GM18511 (cell line): ENCODE measurements around the gene AP1M1.

ENCODE experiments used
- ATAC-seq: cut with Tn5 transposase; IDR thresholded peaks from one replicate; pipeline ENCODE4 v1.9.1; 2021; ENCODE audit warnings: mild to moderate bottlenecking, moderate library complexity; ENCODE audit not compliant: unreplicated experiment

The AP1M1 gene

DNA sequence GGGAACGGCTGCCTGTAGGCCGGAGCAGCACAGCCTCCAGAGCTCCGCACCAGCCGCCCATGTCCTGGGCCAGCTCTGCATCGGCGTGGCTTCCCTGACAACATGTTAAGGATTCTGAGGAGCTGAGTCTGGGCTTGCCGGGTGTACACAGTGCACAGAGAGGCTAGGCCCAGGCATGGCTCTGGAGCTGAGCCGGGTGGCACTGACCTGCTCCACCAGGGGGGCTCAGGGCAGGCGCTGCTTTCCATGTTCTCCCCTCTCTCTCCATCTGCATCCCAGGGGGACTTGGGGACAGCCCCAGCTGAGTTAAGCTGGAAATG lies 31.6 kb downstream of the AP1M1 start:
- ATAC-seq = no peak

DNA sequence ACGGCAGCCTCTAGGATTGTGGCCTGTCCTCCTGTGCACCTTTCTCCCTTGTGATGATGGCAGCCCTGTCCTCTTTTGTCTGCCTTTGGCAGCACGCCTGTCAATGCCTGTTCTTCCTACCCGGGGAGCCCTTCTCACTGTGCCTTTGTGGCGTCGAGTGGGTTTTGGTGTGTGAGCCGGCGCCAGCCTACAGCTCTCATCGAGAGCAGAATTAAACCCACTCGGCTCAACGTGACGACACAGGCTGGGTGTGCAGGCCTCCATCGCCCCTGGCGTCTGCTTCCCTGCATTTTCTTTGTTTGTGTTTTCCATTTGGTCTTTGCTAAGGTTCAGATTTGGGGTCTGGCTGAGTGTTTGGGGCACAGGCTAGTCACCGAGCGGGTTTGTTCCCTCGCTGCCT lies 34.4 kb downstream of the AP1M1 start:
- no peak for ATAC-seq

DNA sequence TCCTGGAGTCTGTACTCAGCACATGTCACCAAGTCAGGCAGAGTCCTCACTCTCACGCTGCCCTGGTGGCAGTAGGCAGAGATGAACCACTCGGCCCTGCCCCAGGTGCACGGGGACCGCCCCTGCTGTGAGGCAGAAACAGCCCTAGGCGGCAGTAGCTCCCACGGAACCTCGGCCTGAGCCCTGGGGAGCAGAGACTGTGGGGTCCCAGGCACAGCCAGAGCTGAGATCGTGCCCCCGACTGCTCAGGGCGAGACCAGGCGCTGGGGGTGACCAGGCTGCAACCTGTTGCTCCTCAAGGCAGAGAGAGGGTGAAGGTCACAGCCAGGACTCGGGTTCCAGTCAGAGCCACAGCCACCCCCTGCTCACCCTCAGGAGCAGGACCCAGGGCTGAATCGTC lies 34.9 kb downstream of the AP1M1 start:
- ATAC-seq = no peak

DNA sequence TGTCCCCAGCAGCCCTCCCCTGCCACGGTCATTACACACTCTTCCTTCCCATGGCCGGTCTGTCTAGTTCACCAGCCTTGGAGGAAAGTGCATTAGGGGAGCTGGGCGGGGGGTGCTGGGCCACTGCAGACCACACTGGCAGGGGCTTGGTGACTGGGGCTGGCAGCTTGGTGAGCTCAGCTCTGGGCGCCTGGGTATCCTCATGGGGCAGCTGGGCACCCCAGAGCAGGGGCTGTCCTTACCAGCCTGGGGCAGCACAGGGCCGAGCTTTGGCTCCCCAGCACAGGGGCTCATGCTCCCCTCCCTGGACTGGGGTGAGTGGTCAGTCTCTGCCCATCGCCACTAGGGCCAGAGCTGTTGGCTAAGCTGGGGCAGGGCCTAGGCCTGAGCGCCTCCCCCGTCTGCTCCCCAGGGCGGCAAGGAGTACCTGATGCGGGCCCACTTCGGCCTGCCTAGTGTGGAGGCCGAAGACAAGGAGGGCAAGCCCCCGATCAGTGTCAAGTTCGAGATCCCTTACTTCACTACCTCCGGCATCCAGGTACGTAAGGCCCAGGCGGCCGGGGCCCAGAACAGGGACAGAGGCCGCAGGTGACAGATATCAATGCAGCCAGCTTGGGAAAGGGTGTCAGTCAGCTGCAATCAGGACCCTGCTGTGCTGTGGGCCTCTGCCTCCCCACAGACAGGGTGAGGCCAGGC lies 35.5 kb downstream of the AP1M1 start:
- ATAC-seq = no peak

DNA sequence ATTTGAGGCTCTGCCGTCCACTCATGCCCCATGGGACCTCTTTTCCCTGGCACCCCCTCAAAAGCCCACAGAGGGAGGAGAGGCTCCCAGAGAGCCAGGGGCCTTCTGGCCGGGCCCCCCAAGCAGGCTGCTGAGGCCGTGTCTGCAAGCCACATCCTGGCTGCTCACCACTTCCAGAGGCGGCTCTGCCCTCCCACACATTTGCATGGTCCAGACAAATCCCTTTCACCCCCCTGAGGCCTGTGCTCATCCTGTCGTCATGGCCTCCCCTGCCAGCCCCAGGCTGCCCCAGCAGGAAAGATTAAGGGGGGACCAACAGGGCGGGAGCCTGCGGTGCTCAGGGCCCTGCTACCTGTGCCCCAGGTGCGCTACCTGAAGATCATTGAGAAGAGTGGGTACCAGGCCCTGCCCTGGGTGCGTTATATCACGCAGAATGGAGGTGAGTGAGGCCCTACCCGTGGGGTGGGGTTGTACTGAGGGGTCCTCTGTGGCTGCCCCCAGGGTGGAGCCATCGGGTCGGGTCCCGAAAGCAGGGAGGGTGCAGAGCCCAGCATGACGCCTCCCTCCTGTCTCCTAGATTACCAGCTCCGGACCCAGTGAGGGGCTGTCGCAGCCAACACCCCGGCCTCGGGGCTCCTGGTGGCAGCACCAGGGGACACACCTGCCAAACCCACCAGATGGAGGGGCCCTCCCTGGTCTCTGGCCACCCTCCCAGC lies 36.3 kb downstream of the AP1M1 start:
- no peak for ATAC-seq

DNA sequence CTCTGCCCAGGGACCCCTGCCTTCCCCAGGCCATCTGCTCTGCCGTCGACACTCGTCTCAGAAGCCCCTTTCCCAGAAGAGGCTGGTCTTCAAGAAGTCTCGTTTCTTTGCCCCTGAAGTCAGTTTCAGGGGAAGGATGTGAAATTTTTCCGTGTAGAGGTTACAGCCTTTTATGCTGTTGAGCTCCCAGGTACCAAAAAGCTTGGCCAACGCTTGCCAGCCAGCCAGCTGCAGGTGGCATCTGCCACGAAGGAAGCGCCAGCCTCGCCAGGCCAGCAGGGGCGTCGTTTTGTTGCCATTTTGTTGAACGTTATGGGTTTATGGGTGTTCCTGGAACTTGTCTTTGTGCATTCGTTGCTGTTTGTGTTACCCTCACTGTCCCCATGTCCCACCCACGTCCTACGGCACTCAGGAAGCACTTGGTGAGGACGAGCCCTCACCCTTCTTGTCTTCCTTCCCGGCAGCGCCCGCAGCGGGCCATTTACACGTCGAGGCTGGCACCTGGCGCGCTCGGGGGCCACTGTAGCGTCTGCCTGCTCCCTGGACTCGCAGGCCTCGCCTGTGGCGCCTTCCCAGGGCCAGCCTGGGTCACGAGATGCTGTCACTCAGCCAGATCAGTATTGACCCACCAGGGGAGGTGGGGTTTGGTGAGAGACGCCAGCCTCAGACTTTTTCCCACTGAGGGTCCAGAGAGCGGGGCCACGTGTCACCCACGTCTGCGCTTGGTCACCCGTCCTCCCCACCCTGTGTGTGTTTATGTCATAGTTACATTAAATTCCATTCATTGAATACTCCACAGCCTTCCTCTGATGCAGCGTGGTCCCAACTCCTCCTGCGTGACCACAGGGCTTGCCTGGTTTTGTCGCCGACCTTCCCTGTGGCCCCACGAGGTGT lies 37.1 kb downstream of the AP1M1 start:
- no peak for ATAC-seq

DNA sequence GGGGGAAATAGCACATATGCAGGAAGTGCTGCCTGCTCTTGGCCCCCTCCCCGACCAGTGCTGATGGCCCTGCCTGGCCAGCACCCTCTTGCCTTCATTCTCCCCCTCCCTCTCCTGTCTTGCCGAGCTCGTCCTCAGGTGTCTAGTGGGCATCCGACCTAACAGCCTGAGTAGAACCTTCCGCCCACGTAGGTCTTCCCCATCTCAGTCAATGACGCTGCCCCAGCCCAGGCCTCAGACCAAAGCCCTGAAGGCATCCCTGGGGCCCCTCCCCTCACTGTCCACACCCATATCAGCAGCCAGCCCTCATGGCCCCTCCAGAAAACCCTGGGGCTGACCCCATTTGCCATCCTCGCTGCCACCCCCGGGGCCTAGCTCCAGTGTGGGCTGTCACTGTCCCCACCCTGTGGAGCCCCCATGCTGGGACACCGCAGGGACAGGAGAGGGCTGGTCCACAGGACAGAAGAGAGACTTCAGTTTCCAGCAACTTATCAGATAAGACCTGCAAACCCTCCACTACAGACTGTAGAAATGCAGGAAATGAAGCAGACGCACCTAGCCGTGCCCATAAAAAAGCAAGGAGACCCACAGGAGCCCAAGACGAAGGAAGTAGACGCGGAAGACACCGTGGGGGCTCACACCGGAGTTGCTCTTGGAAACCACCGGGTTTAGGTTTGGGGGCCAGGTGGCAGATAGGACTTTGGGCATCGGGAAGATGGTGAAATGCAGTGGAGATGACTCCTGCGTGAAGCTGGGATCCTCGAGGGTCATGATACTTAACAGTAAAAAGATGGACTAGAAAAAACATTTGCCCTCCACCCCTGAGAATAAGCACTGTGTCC lies 38.3 kb downstream of the AP1M1 start:
- ATAC-seq = no peak

DNA sequence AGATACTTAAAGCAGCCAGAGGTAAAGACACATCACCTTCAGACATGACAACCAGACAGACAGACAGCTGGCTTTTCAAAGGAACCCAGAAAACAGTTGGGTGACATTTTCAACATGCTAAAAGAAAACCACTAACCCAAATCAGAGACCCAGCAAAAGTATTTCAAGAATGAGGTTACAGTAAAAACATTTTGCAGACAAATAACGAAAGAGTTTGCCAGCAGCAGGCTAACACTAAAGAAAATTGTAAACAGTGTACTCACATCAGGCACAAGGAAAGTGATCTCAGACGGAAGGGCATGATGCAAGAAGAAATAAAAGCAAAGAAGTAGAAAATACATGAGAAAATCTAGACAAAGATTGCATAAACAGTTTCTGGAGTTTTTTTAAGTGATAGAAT lies 46.4 kb downstream of the AP1M1 start:
- ATAC-seq = no peak

DNA sequence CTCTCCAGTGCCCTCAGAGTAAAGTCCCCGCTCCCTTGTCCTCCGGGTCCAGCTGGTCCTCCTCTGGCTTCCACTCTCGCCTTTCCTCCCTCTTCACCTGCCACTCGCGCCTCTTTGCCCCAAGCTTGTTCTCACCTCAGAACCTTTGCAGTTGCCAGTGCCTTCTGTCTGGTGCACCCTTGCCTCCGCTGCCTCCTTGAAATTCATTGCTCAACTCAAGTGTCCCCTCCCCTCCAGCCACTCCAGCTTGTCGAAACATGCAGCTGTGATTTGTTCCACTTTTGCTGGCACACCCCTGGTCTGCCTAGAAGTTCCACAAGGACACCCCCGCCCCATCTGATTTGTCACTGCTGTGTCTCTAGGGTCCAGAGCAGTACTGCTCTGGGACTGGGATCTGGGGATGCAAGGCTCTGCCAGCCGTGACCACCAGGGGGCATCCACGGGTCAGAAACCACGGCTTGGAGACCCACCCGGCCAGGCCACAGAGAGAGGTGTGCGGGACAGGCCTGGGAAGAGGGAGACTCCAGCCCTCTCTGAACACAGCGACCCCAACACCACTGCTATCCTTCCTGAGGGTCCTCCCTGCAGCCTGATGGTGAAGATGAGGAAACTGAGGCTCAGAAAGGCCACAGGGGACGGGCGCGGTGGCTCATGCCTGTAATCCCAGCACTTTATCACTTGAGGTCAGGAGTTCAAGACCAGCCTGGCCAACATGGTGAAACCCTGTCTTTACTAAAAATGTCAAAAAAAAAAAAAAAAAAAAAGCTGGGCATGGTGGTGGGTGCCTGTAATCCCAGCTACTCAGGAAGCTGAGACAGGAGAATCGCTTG lies 49.9 kb downstream of the AP1M1 start:
- ATAC-seq = no peak

DNA sequence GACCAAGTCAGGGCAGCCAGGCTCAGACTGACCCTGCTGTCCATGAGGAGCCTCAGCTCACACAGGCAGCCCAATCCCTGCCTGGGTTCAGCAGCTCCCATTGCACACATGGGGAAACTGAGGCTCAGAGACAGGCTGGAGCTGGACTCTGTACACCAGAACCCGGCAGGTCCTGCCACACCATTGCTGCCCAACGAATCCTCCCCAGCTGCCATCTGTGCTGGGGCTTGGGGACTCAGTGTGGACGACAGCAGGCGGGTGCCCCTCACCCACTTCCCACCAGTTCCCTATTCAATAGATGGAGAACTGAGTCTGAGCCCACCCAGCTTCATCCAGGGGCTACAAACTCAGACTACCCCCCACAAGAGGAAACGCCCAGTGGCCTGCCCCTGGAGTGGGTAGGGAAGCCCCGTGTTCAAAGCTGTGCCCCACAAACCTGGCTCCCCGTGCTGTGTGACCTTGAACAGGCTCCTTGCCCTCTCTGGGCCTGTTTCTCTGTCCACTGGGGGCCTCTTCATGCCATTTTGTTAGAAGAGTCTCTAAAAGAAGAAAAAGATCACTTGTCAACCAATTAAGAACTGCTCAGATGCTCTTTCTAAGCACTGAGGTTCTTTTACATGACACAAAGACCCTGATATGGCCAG lies 50.8 kb downstream of the AP1M1 start:
- no peak for ATAC-seq

DNA sequence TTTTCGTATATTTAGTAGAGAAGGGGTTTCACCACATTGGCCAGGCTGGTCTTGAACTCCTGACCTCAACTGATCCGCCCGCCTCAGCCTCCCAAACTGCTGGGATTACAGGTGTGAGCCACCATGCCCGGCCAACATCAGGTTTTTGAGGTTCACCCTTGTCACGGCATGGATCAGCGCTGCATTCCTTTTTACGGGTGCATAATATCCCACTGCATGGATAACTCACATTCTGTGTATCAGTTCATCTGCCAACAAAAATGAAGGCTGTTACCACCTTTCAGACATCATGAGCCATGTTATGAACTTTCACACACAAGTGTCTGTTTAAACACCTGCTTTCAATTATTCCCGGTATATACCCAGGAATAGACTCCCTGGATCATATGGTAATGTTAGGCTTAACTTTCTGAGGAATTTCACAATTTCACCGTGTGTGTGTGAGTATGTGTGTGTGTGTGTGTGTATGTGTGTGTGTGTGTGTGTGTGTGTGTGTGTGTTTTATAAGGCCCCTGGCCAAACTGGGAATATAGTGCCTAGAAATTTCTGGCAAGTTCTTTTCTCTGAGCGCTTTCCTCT lies 52.2 kb downstream of the AP1M1 start:
- ATAC-seq = no peak

DNA sequence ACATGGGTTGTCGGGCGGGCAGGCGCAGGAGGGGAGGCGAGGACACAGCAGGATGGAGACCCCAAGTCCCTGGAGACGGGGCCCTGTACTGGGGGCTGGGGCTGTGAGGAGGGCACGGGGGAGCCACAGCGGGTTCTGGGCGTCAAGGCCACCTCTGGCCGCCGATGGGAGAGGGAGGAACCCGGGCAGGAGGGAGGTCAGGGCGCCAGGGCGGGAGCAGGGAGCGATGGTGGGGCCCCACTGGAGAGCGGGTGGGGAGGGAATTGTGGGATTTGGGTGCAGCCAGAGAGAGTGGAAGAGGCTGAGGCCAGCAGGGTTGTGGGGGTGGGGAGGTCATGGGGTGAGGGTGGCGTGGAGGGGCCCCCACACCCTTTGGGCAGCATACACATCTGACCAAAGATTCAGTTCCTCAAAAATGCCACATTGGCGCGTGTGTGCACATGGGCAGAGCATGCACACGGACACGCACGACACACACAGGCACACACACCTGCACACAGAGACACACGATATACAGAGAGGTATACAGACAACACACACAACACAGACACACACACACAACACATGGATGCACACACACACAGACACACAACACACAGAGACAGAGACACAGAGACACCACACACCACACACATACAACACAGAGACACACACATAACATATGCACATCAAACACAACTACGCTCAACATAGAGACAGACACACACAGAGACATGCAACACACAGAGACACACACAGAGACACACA lies 54.9 kb downstream of the AP1M1 start:
- no peak for ATAC-seq

DNA sequence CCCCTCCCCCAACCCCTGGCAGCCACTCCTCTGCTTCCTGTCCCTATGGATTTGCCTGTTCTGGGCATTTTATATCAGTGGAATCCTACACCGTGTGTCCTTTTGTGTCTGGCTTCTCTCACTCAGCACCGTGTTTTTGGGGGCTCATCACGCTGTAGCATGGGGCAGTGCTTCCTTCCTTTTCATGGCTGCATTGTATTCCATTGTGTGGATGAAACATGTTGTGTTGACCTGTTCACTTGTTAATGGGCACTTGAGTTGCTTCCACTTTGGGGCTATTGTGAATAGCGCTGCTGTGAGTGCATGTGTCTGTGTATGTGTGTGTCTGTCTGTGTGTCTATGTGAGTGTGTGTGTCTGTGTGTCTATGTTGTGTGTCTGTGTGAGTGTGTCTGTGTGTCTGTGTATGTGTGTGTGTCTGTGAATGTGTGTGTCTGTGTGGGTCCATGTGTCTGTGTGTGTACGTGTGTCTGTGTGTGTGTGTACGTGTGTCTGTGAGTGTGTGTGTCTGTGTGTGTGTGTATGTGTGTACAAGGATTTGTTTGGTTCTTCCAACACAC lies 57.2 kb downstream of the AP1M1 start:
- ATAC-seq = no peak

DNA sequence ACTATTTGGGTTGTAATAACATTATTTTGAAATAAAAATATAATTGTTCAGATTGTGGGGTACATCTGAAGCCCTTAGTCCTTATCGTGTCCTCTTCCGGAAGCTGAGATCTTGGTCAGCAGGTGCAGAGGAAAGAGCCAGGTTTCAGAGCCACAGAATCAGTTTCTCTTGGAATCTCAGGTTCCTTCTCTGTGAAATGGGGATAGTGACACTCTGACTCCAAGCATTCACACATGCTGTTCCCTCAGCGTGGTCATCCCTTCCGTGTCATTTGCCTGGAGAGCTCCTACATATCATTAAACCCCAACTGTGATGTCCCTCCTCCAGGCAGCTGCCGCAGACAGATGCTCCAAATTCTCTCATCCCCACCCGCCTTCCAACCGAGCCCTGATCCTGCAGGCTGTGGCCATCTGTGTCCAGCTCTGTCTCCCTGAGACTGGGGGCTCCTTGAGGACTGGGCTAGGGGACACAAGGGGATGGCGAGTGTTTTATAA lies 59.8 kb downstream of the AP1M1 start:
- ATAC-seq = no peak

DNA sequence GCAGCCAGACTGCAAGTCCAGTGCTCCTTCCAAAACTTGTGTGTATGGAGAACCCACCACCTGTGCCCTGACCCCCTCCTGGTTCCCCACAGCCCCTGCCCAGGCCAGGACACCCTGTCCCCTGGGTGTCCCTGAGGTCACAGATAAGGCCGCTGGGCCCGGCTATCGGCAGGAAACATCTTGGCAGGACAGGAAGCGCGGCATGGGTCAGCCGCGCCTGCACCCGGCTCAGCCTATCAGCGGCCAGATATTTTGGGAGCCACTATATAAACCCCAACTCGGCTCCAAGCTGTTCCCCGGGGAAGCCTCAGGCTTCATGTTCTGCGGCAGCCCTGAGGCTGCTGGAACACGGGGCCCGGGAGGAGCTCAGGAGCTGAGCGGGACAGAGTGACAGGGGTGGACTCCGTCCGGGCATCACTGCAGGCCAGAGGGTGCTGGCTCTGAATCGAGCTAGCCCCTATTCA lies 60.8 kb downstream of the AP1M1 start:
- ATAC-seq = no peak

DNA sequence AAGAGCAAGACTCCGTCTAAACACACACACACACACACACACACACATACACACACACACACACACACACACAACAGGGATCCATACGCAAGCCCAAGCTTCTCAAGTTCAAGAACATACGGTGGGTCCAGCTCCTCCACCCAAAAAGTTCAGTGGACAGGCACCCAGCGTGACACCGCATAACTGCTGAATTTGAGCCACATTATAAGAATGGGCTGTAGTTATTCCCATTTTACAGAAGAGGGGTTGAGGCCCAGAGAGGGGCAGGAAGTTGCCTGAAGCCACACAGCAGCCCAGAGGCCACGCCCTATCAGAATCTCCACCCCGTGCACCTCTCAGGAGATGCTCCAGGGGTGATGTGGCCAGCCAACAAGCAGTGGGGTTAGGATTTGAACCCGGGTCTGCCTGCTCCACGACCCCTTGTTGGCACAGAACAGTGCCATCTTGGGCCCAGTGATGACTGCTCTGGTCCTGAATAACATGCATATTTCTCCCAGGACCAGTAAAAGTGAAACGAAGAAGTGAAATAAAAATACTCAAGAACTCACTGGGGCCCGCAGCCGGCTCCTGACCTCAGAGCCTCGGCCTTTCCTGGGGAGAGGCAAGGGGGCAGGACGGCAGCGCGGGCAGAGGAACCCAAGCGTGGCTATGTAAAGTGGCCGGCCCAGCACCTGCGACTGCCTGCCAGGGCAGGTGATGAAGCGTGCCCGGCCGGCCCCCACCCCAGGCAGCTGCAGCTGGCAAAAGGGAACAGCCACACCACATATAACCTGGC lies 61.9 kb downstream of the AP1M1 start:
- peak; percentile 62 for ATAC-seq

DNA sequence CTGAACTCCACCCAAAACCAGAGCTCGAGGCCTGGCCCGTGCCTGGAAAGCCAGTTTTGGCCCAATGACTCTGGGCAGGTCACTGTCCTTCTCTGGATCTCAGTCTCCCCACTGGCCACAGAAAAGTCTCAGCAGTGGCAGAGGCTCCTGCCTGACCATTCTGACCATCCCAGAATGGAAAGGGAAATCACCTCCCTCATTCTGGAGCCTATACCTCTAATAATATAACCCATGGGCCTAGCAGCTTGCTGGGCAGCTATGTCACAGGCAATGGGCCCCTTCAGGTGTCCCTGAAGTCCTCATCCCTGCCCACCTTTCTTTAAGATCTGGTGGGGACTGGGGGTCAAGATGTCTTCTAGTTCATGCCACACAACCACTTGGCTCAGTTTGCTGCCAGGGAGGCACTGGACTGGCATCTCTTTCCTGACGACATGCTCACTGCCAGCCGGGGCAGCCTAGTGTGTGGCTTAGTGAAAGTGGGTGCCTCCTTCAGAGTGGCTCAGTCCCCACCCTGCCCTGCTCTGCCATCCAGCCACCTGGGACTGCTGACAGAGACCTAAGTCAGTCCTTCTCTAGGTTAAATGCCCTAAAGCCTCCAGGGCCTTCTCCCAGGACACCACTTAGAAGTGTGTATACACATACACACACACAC lies 62.6 kb downstream of the AP1M1 start:
- ATAC-seq = no peak
